Cardiac septum (tissue), 1 donor: ENCODE data around the gene AMPD2. TPM values are rescaled to one million over a fixed set of nuclear protein-coding genes. Genes with fewer than 3 reads are reported as not detected.

Source experiments
- DNase-seq: peaks from one replicate; pipeline ENCODE4 v3.0.0-alpha.2; 2020; ENCODE audit warnings: low spot score
- intact Hi-C: fragments of 100-400 bp; cut with DNase I; formaldehyde crosslinking; loops from one replicate; pipeline ENCODE4 v1.14.0; 2022
- total RNA-seq: library from RNA; stranded (reverse); fragmentation: NEBNext Ultra II Directional; extraction: Animal tissue kit (Norgen Biotek cat#: 25700); gene quantifications from one replicate; pipeline ENCODE4 v1.2.1, GENCODE V29; 2021
- donor health status: DM: no; HTN: no; CAD: no.

The AMPD2 gene
- total RNA-seq, 1 donor from 2014 or later: 16.7 TPM

GRCh38 chr1:109627692-109628399 lies 8.2 kb downstream of the AMPD2 start:
- intact Hi-C loops: loop anchor here (2.0 kb wide), 1 partner anchor 81 kb away; no protein-coding TSS in a partner anchor

GRCh38 chr1:109628540-109629321 lies 9.1 kb downstream of the AMPD2 start:
- DNase-seq: no peak

More at GRCh38 chr1:109627692-109628399, 8.2 kb downstream of the AMPD2 start:
- DNase-seq: no peak

GRCh38 chr1:109629372-109630030 lies 9.9 kb downstream of the AMPD2 start:
- intact Hi-C loops: loop anchor here (2.0 kb wide), 1 partner anchor 83 kb away; no protein-coding TSS in a partner anchor
- DNase-seq: no peak

More at GRCh38 chr1:109628540-109629321, 9.1 kb downstream of the AMPD2 start:
- intact Hi-C loops: loop anchor here (2.0 kb wide), 1 partner anchor 82 kb away; no protein-coding TSS in a partner anchor

- DNase-seq: no peak
Observed at GRCh38 chr1:109630081-109630897, 10.7 kb downstream of the AMPD2 start.

GRCh38 chr1:109630898-109631512 lies 11.4 kb downstream of the AMPD2 start:
- DNase-seq: no peak
- intact Hi-C loops: no loop called here

More at GRCh38 chr1:109630081-109630897, 10.7 kb downstream of the AMPD2 start:
- intact Hi-C loops: no loop called here

- DNase-seq: no peak
- intact Hi-C loops: no loop called here
Observed at GRCh38 chr1:109631513-109632505, 12.2 kb downstream of the AMPD2 start.

GRCh38 chr1:109632671-109633346 lies 13.2 kb downstream of the AMPD2 start:
- intact Hi-C loops: no loop called here
- no peak for DNase-seq

GRCh38 chr1:109634292-109634691 lies 14.7 kb downstream of the AMPD2 start:
- intact Hi-C loops: no loop called here
- DNase-seq: no peak

- DNase-seq: no peak
- intact Hi-C loops: no loop called here
Observed at GRCh38 chr1:109634771-109635750, 15.4 kb downstream of the AMPD2 start.

GRCh38 chr1:109635862-109636200 lies 16.2 kb downstream of the AMPD2 start:
- no peak for DNase-seq
- intact Hi-C loops: no loop called here

GRCh38 chr1:109636201-109636952 lies 16.7 kb downstream of the AMPD2 start:
- intact Hi-C loops: no loop called here
- DNase-seq: no peak

GRCh38 chr1:109637446-109637845 lies 17.8 kb downstream of the AMPD2 start:
- intact Hi-C loops: no loop called here
- DNase-seq: no peak

- intact Hi-C loops: no loop called here
- DNase-seq: no peak
Observed at GRCh38 chr1:109639063-109639840, 19.6 kb downstream of the AMPD2 start.

- intact Hi-C loops: loop anchor here (5.0 kb wide), 2 partner anchors 47 to 342 kb away; partner anchors contain the start of genes AHCYL1 and GSTM1
- no peak for DNase-seq
Observed at GRCh38 chr1:109639841-109640184, 20.2 kb downstream of the AMPD2 start.
